Stimulated activated CD8-positive, alpha-beta memory T cell treated with anti-CD3 and anti-CD28 coated beads, Interleukin-12 subunit alpha, Interleukin-12 subunit beta, amount 100 ng/mL, for 1 hour (primary cell): ENCODE results near the gene CETN1.

Experiments used
- DNase-seq: peaks from one replicate; pipeline ENCODE4 v3.0.0-alpha.2; 2020; ENCODE audit warnings: low read depth

CETN1 gene

GRCh38 chr18:623761-624620 is 43.8 kb downstream of the CETN1 start:
- peak; percentile 37 for DNase-seq

- DNase-seq = no peak
Measured at GRCh38 chr18:627231-627630, 47.1 kb downstream of the CETN1 start.

- DNase-seq = no peak
Measured at GRCh38 chr18:629269-630150, 49.3 kb downstream of the CETN1 start.

- DNase-seq = no peak
Measured at GRCh38 chr18:631560-631959, 51.4 kb downstream of the CETN1 start.
